Neural progenitor cell (in vitro differentiated cells): ENCODE results near the gene CFAP97D1. TPM values are rescaled to one million over a fixed set of nuclear protein-coding genes. Genes with fewer than 3 reads are reported as not detected.

Experiments used
- DNase-seq: peaks from one replicate; pipeline ENCODE4 v3.0.0-alpha.2; 2016; ENCODE audit warnings: low spot score
- H2AFZ ChIP-seq: fragments of 200-600 bp; sonication (generic); replicated peaks from 2 replicates; pipeline ENCODE4 v1.6.1; 2016; ENCODE audit warnings: antibody characterized with exemption
- H3F3A ChIP-seq: fragments of 200-600 bp; sonication (generic); 2 replicates; pipeline ENCODE4 v1.6.1; 2016; ENCODE audit warnings: antibody characterized with exemption, low read depth
- H3K27ac ChIP-seq: fragments of 200-600 bp; sonication (generic); 2 replicates; pipeline ENCODE4 v1.5.1; 2016; ENCODE audit warnings: mild to moderate bottlenecking
- H3K27me3 ChIP-seq: fragments of 200-600 bp; sonication (generic); 2 replicates; pipeline ENCODE4 v1.6.1; 2016; ENCODE audit warnings: mild to moderate bottlenecking, moderate library complexity
- H3K36me3 ChIP-seq: fragments of 200-600 bp; sonication (generic); 2 replicates; pipeline ENCODE4 v1.5.1; 2016
- H3K4me1 ChIP-seq: fragments of 200-600 bp; sonication (generic); 2 replicates; pipeline ENCODE4 v1.6.1; 2016; ENCODE audit warnings: mixed run types
- H3K4me2 ChIP-seq: fragments of 200-600 bp; sonication (generic); 2 replicates; pipeline ENCODE4 v1.6.1; 2016
- H3K4me3 ChIP-seq: fragments of 200-600 bp; sonication (generic); 2 replicates; pipeline ENCODE4 v1.5.1; 2016
- H3K79me2 ChIP-seq: fragments of 200-600 bp; sonication (generic); 2 replicates; pipeline ENCODE4 v1.6.1; 2016; ENCODE audit warnings: low read depth
- H3K9ac ChIP-seq: fragments of 200-600 bp; sonication (generic); 2 replicates; pipeline ENCODE4 v1.6.1; 2016
- H3K9me3 ChIP-seq: fragments of 200-600 bp; sonication (generic); 2 replicates; pipeline ENCODE4 v1.5.1; 2016; ENCODE audit warnings: low read depth
- H4K20me1 ChIP-seq: fragments of 200-600 bp; sonication (generic); 2 replicates; pipeline ENCODE4 v1.6.1; 2016; ENCODE audit warnings: low read depth
- H3K27ac Mint-ChIP-seq: 3 replicates; pipeline ENCODE4 v1.8.0; 2021; ENCODE audit warnings: mixed read lengths
- H3K27me3 Mint-ChIP-seq: 2 replicates; pipeline ENCODE4 v1.8.0; 2022; ENCODE audit warnings: low read depth, mild to moderate bottlenecking, inconsistent platforms, moderate library complexity, mixed read lengths; ENCODE audit not compliant: insufficient read depth
- H3K36me3 Mint-ChIP-seq: 3 replicates; pipeline ENCODE4 v1.8.0; 2021; ENCODE audit warnings: mixed read lengths
- H3K4me1 Mint-ChIP-seq: 3 replicates; pipeline ENCODE4 v1.8.0; 2021; ENCODE audit warnings: mixed read lengths
- H3K4me3 Mint-ChIP-seq: 3 replicates; pipeline ENCODE4 v1.8.0; 2021; ENCODE audit warnings: mild to moderate bottlenecking, moderate library complexity, mixed read lengths
- H3K9me3 Mint-ChIP-seq: 3 replicates; pipeline ENCODE4 v1.8.0; 2020; ENCODE audit warnings: mixed read lengths
- EZH2 ChIP-seq: fragments of 200-600 bp; sonication (generic); IDR thresholded peaks from 2 replicates; pipeline ENCODE4 v1.6.1; 2017; ENCODE audit warnings: antibody characterized with exemption, mild to moderate bottlenecking, moderate library complexity
- EZH2phosphoT487 ChIP-seq: fragments of 200-600 bp; sonication (generic); IDR thresholded peaks from 2 replicates; pipeline ENCODE4 v1.6.1; 2017; ENCODE audit warnings: antibody characterized with exemption
- total RNA-seq: library from RNA; depleted of rRNA; stranded (reverse); fragments of >200 nt; gene quantifications from 2 replicates; pipeline ENCODE4 v1.2.3, GENCODE V29; 2015; ENCODE audit warnings: low replicate concordance
- TF ChIP-seq, protein P1 (sequence below): fragments of 200-600 bp; sonication (generic); IDR thresholded peaks from 2 replicates; pipeline ENCODE4 v1.5.1; 2017; ENCODE audit warnings: antibody characterized with exemption, mild to moderate bottlenecking

The CFAP97D1 gene
- total RNA-seq, 1 donor from 2014 or later: not detected

DNA sequence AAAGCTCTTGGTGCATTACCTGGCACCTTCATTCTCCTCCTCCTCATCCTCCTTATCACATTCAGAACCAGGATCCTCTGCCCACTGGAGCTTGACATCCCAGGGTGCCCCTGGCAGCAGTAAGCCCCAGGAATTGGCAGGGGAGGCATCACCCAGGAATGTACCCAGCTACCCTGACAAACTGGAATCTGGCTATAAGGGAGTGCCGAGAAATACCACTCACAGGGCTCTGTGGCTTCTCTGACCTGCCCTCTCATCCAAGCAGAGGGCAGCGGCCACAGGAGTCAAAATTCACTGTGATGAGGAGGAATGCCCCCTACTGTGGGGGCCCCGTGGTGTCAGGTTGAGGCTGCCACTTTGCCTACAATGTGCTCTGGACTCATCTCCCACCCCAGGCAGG, 33.2 kb downstream of the CFAP97D1 start:
- Mint-ChIP-seq H3K27me3 (peaks cover 2% of the 10 kb centered on the region), H3K27ac (no peak overlapping the region), H3K36me3 (no peaks in the 10 kb centered on the region), H3K4me1 (peaks cover 11% of the 10 kb centered on the region), H3K9me3 (no peaks in the 10 kb centered on the region), H3K4me3 (no peak overlapping the region)
- H3K9me3 ChIP-seq: no peaks in the 10 kb centered on the region
- no peak overlapping the region for H3K4me2 ChIP-seq
- no peak overlapping the region for H3K9ac ChIP-seq
- H3K27ac ChIP-seq: no peak overlapping the region
- no peaks in the 10 kb centered on the region for H4K20me1 ChIP-seq
- DNase-seq: no peak
- H3K27me3 ChIP-seq: no peaks in the 10 kb centered on the region
- H3K36me3 ChIP-seq: no peaks in the 10 kb centered on the region
- H2AFZ ChIP-seq: no peak overlapping the region
- no peak overlapping the region for H3K4me3 ChIP-seq
- H3F3A ChIP-seq: no peaks in the 10 kb centered on the region
- no peaks in the 10 kb centered on the region for H3K79me2 ChIP-seq
- no peak for TF ChIP-seq EZH2
- no peak for TF ChIP-seq EZH2phosphoT487
- TF ChIP-seq, protein P1, sequence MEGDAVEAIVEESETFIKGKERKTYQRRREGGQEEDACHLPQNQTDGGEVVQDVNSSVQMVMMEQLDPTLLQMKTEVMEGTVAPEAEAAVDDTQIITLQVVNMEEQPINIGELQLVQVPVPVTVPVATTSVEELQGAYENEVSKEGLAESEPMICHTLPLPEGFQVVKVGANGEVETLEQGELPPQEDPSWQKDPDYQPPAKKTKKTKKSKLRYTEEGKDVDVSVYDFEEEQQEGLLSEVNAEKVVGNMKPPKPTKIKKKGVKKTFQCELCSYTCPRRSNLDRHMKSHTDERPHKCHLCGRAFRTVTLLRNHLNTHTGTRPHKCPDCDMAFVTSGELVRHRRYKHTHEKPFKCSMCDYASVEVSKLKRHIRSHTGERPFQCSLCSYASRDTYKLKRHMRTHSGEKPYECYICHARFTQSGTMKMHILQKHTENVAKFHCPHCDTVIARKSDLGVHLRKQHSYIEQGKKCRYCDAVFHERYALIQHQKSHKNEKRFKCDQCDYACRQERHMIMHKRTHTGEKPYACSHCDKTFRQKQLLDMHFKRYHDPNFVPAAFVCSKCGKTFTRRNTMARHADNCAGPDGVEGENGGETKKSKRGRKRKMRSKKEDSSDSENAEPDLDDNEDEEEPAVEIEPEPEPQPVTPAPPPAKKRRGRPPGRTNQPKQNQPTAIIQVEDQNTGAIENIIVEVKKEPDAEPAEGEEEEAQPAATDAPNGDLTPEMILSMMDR: no peak
- no peaks in the 10 kb centered on the region for H3K4me1 ChIP-seq

DNA sequence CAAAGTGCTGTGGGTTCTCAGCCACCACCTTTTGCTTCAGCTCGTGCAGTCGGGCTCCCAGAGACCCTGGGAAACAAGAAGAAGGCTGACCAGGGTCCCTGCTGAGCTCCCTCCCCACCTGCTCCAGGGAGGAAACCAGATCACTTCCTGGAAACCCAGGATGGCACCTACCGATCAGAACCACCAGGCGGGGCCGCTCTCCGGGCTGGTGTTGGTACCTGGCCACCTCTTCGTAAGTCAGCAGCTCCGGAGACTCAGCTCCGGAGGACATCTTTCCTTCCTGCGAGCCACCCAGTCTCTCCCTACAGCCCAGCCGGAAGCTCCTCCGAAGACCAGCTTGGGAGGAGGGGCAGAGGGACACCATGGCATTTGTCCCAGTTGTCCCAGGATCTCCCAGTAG, 33.8 kb downstream of the CFAP97D1 start:
- Histone ChIP-seq H4K20me1 (no peaks in the 10 kb centered on the region), H3K36me3 (no peaks in the 10 kb centered on the region), H3K79me2 (no peaks in the 10 kb centered on the region), H2AFZ (no peak overlapping the region), H3K4me1 (no peaks in the 10 kb centered on the region), H3K9me3 (no peaks in the 10 kb centered on the region), H3F3A (no peaks in the 10 kb centered on the region), H3K27ac (no peak overlapping the region), H3K4me2 (no peak overlapping the region), H3K4me3 (no peak overlapping the region), H3K9ac (no peak overlapping the region), H3K27me3 (no peaks in the 10 kb centered on the region)
- Mint-ChIP-seq H3K36me3 (no peaks in the 10 kb centered on the region), H3K4me3 (no peak overlapping the region), H3K9me3 (no peaks in the 10 kb centered on the region), H3K27me3 (peaks cover 2% of the 10 kb centered on the region), H3K27ac (no peak overlapping the region), H3K4me1 (peaks cover 11% of the 10 kb centered on the region)
- no peak for DNase-seq
- TF ChIP-seq, protein P1: no peak
- TF ChIP-seq EZH2phosphoT487 (no peak), EZH2 (no peak)

DNA sequence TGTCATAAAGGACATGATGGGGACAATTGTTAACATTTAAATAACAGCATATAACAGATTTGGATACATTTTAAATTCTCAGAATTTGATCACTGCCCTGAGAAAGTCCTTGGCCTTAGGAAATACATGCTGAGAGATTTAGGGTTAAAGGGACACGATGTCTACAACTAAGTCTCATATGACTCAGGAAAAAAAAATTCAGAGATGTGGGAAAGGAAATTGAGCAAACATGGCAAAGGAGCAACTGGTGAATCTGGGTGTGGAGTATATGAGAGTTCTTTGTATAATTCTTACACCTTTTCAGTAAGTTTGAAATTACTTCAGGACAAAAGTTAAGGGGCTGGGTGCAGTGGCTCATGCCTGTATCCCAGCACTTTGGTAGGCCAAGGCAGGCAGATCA, 34.5 kb downstream of the CFAP97D1 start:
- Histone ChIP-seq H3K36me3 (no peaks in the 10 kb centered on the region), H3K4me3 (no peak overlapping the region), H3K27me3 (no peaks in the 10 kb centered on the region), H2AFZ (no peak overlapping the region), H3K27ac (no peak overlapping the region), H4K20me1 (no peaks in the 10 kb centered on the region), H3K4me2 (no peak overlapping the region), H3K9me3 (no peaks in the 10 kb centered on the region), H3K4me1 (no peaks in the 10 kb centered on the region), H3K79me2 (no peaks in the 10 kb centered on the region), H3K9ac (no peak overlapping the region), H3F3A (no peaks in the 10 kb centered on the region)
- no peak for DNase-seq
- Mint-ChIP-seq H3K9me3 (no peaks in the 10 kb centered on the region), H3K27me3 (peaks cover 2% of the 10 kb centered on the region), H3K27ac (no peak overlapping the region), H3K36me3 (no peaks in the 10 kb centered on the region), H3K4me3 (no peak overlapping the region), H3K4me1 (peaks cover 11% of the 10 kb centered on the region)
- TF ChIP-seq, protein P1: no peak
- TF ChIP-seq EZH2phosphoT487 (no peak), EZH2 (no peak)
